ENCODE measurements around the gene NRGN. TPM values are rescaled to one million over a fixed set of nuclear protein-coding genes. Genes with fewer than 3 reads are reported as not detected.
A peak's percentile ranks its signal among the peaks of the same experiment; 100 is the strongest.

Gene NRGN
- total RNA-seq, 4 donors from 2014 or later: 0.51 to 0.52 TPM; not detected in 2

DNA sequence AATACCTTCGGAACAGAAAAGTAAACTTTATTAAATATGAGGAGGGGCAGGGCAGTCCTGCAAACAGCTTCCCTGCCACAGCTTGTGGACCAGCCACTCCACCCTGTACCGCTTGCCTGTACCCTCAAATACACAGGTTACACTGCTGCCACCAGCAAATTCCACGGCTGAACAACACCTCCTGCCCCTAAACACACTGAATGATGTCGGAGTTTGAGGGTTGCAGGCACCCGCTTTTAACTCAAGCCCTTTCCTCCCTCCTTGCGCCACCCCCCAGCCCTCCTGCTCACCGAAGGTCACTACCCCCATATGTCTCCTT is 8.3 kb downstream of the NRGN start:
- H3K36me3 ChIP-seq: no peaks in the 10 kb centered on the region
- H3K4me1 ChIP-seq: peaks cover 0 to 12% of the 10 kb centered on the region in 2 donors
- no peak for DNase-seq
- no peaks in the 10 kb centered on the region for H3K9me3 ChIP-seq
- no peak for ATAC-seq
- H3K4me3 ChIP-seq: no peak overlapping the region
- peaks cover 37 to 73% (median 60%) of the 10 kb centered on the region in 3 donors for H3K27me3 ChIP-seq
- peak overlapping the region in 3 of 4 donors; percentile 40 to 62 (median 61) for H3K27ac ChIP-seq
- intact Hi-C loops (cut with DNase I; ENCODE audit: low total_unique reads) (loop anchor here (5.0 kb wide), 1 partner anchor 76 kb away; the partner anchor contains the start of genes SIAE and SPA17), in situ Hi-C loops (cut with MboI; ENCODE audit: low sequenced_read_pairs in 4 of 4) (no loop called here)
- TF ChIP-seq POLR2A (IDR thresholded peaks at IDR 0.05): no peak
- TF ChIP-seq, protein P1, sequence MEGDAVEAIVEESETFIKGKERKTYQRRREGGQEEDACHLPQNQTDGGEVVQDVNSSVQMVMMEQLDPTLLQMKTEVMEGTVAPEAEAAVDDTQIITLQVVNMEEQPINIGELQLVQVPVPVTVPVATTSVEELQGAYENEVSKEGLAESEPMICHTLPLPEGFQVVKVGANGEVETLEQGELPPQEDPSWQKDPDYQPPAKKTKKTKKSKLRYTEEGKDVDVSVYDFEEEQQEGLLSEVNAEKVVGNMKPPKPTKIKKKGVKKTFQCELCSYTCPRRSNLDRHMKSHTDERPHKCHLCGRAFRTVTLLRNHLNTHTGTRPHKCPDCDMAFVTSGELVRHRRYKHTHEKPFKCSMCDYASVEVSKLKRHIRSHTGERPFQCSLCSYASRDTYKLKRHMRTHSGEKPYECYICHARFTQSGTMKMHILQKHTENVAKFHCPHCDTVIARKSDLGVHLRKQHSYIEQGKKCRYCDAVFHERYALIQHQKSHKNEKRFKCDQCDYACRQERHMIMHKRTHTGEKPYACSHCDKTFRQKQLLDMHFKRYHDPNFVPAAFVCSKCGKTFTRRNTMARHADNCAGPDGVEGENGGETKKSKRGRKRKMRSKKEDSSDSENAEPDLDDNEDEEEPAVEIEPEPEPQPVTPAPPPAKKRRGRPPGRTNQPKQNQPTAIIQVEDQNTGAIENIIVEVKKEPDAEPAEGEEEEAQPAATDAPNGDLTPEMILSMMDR (IDR thresholded peaks at IDR 0.05 in 4 of 5, conservative IDR thresholded peaks at IDR 0.05 in 1 of 5): no peak

DNA sequence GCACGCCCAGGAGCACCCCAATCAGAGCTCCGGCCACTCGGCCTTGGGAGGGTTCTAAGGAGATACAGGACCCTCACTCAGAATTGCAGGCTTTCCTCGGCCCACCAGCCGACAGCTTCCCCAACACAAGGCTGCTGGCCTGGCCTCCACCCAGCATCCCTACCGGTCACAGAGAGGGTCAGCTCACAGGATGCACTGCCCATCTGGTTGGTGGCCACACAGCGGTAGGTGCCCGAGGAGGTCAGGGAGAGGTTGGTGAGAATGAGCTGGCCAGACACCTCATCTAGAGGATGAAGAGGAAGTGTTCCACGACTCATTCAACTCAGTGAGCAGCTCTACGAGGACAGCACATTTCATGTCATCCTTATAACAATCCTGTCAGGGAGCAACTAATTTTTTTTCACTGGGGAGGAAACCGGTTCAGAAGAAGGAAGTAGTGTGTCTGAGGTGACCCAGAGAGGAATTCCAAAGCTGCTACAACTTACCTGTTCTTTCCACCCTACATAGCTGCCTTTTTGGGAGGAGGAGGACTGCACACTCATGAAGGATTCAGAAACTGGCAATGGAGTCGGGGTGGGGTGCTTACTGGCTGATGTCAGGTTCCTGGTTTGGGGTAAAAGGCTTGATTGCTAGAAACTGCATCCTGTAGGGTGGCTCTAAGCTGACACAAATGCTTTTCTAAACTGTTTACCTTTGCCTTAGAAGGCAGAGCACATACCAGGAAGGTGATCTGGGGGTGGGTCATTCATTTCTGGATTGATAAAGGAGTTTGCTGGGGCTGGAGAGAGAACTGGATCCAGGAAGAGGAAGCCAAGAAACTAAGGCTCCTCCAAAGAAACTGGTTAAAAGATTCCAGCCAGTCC is 9.0 kb downstream of the NRGN start:
- Histone ChIP-seq H3K27me3 (peaks cover 37 to 70% (median 60%) of the 10 kb centered on the region in 3 donors), H3K4me3 (no peak overlapping the region), H3K27ac (peak overlapping the region in 3 of 4 donors; percentile 40 to 62 (median 61)), H3K4me1 (peaks cover 0 to 12% of the 10 kb centered on the region in 2 donors), H3K9me3 (no peaks in the 10 kb centered on the region), H3K36me3 (peaks cover 0 to 3% of the 10 kb centered on the region in 2 donors)
- in situ Hi-C loops (cut with MboI; ENCODE audit: low sequenced_read_pairs in 4 of 4) (no loop called here), intact Hi-C loops (cut with DNase I; ENCODE audit: low total_unique reads) (loop anchor here (5.0 kb wide), 1 partner anchor 76 kb away; the partner anchor contains the start of genes SIAE and SPA17)
- TF ChIP-seq, protein P1 (IDR thresholded peaks at IDR 0.05 in 4 of 5, conservative IDR thresholded peaks at IDR 0.05 in 1 of 5): no peak
- no peak for TF ChIP-seq POLR2A (IDR thresholded peaks at IDR 0.05)
- no peak for DNase-seq
- no peak for ATAC-seq

DNA sequence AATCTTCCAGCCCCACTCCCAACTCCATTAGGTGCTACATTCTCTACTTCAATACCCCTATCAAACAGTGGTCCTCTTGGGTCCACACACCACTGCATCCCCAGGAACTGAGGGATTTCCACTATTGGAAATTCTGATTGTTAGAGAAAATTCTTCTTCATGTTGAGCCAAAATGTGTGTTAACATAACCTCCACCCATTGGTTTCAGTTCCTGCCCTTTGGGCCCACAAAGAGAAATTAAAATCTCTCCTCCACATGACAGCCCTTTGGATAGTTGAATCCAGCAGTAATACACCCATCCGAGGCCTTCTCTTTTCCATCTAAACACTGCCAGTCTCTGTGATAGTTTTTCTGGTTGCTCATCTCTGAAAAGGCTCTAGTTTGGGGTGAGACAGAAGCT is 10.2 kb downstream of the NRGN start:
- Histone ChIP-seq H3K4me1 (peaks cover 0 to 12% of the 10 kb centered on the region in 2 donors), H3K27me3 (peaks cover 32 to 59% (median 52%) of the 10 kb centered on the region in 3 donors)
- intact Hi-C loops (cut with DNase I; ENCODE audit: low total_unique reads): loop anchor here (5.0 kb wide), 1 partner anchor 78 kb away; the partner anchor contains the start of genes SIAE and SPA17

DNA sequence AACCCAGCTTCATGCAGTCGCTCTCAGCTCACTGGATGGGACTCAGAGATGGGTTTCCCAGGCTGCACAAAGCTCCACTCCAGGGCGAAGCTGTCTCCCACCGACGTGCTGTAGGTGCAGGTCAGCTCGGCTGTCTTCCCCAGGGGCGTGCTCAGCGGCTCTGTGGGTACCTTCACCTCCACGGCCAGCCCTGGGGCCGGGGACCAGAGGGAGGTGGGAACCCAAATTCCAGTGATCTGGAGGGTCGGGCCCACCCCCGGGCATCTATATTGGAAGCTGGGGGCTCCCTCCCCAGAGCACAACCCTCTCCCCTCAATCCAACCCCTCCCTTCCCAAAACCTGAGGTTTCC is 11.6 kb downstream of the NRGN start:
- no peak overlapping the region for H3K4me3 ChIP-seq
- peaks cover 23 to 48% (median 37%) of the 10 kb centered on the region in 3 donors for H3K27me3 ChIP-seq
- H3K4me1 ChIP-seq: peaks cover 0 to 4% of the 10 kb centered on the region in 2 donors
- intact Hi-C loops (cut with DNase I; ENCODE audit: low total_unique reads): no loop called here
- no peak for ATAC-seq
- H3K27ac ChIP-seq: no peak overlapping the region
- peaks cover 0 to 3% of the 10 kb centered on the region in 2 donors for H3K36me3 ChIP-seq
- no peak for DNase-seq
- in situ Hi-C loops (cut with MboI; ENCODE audit: low sequenced_read_pairs in 4 of 4): no loop called here
- TF ChIP-seq, protein P1 (IDR thresholded peaks at IDR 0.05 in 4 of 5, conservative IDR thresholded peaks at IDR 0.05 in 1 of 5): no peak
- no peak for TF ChIP-seq POLR2A (IDR thresholded peaks at IDR 0.05)
- no peaks in the 10 kb centered on the region for H3K9me3 ChIP-seq

More for the DNA sequence above, 10.2 kb downstream of the NRGN start:
- no peak for ATAC-seq
- no peak for DNase-seq
- in situ Hi-C loops (cut with MboI; ENCODE audit: low sequenced_read_pairs in 4 of 4): no loop called here
- H3K27ac ChIP-seq: no peak overlapping the region
- TF ChIP-seq POLR2A (IDR thresholded peaks at IDR 0.05): no peak
- TF ChIP-seq, protein P1 (IDR thresholded peaks at IDR 0.05 in 4 of 5, conservative IDR thresholded peaks at IDR 0.05 in 1 of 5): no peak
- no peaks in the 10 kb centered on the region for H3K9me3 ChIP-seq
- H3K4me3 ChIP-seq: no peak overlapping the region
- peaks cover 0 to 3% of the 10 kb centered on the region in 2 donors for H3K36me3 ChIP-seq
